IPS-11a (cell line): ENCODE results near the gene FNBP1L.
"Not testable (repeated sequence)": the region's sequence is repeated elsewhere in the genome, so short reads cannot be mapped to it uniquely, and the experiment has no call there.

Experiments used
- H3K4me3 ChIP-seq: one replicate; pipeline ENCODE4 v1.5.1; 2013; ENCODE audit warnings: low read depth, low read length, control low read depth

FNBP1L gene

DNA sequence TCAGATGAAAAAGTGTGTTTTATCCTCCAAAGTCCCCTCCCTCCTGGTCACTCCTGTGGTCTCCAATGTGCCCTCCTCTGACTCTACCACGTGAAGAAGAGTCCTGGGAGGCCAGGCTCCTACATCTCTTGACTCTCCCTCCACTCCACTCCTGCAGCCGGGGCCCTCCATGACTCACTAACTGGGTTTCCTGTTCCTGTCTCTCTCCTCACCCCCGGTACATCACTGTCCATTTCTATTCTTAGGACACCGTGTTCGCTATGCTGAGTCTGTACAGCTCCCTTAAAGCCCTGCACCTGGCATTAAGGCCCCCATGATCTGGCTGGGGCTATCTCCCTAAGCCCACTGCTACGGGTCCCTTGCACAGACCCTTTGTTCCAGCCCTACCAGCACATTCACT is 140.3 kb downstream of the FNBP1L start:
- H3K4me3 ChIP-seq = no peak overlapping the region

DNA sequence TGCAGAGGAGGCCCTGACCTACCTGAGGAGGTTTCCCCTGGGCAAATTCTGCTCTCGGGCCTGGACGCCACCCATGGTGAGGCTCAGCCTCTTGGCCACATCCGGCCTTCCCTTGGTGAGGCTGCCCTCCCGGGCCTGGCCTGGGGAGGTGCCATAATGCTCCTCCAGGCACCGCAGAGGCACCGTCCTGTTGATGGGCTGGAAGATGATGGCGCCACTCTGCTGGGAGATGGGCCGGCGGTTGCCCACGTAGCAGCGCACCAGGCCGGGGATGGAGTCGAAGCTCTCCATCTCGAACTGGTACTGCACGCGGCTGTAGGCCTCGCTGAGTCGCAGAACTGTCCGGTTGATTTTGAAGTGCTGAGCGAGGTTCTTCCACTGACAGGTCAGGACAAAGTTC is 141.0 kb downstream of the FNBP1L start:
- no peak overlapping the region for H3K4me3 ChIP-seq

DNA sequence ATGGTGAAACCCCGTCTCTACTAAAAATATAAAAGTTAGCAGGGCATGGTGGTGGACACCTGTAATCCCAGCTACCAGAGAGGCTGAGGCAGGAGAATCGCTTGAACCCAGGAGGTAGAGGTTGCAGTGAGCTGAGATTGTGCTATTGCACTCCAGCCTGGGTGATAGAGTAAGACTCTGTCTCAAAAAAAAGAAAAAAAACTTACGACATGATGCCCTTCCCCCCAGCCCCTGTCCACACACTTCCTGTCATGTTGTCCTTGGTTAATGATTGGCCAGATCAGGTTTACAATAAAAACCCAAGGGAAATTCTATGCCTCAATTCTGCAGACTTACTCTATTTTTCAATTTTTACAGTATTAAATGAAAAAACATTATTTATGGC is 143.4 kb downstream of the FNBP1L start:
- not testable (repeated sequence) for H3K4me3 ChIP-seq

DNA sequence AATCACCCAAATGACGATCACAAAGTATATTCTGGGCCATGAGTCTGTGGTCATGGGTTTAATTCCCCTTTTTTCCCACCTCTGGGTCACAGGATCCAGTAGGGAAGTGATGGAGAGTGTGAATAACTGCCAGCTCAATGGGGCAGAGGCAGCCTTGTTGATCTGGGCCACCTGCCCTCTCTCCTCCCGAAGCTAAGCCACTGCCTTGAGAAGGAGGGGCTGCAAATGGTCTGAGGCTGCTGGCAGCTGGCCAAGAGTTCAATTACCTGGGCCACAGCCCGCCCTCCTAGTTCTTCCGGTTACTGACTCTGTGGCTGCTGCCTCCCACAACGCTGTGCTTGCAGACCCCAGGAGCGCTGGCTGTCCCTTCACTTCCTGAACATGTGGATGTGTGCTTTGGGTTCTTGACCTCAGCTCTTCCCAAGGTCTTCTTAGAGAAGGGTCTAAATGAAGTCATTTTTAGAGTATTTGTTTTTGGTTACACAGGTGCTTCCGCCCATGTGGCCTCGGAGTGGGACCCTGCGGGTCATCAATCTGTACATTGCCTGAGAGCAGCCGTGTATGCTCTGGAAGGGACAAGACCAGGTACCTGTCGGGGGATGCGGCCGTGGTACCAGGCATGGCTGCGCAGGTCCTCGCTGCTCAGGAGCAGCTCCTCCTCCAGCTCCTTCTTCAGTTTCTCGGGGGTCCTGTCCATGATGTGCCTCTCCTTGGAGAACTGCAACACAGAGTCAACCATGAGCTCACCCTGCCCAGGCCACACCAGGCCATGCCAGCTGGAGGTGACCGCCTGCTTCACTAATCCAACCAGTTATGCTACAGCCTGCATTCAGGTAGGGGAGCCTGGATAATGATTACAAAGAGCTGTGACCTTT is 144.0 kb downstream of the FNBP1L start:
- no peak overlapping the region for H3K4me3 ChIP-seq

DNA sequence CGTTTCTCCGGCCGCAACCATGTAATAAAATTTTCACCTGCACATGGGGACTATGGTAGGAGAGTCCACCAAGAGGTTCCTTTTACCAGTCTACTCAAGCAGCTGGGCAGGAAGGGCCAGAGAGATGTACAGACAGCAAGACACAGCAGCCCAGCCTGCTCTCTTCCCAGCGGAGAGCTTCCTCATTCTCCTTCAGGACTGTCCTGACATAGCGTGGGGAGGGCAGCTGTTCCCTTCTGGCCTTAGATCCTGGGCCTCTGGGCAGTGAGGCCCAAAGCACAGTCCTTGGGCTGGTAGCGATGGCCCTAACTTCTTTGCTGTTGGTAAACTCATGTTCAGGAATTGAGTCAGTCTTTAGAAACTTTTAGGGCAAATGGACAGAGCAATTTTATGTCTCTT is 144.6 kb downstream of the FNBP1L start:
- H3K4me3 ChIP-seq = no peak overlapping the region

DNA sequence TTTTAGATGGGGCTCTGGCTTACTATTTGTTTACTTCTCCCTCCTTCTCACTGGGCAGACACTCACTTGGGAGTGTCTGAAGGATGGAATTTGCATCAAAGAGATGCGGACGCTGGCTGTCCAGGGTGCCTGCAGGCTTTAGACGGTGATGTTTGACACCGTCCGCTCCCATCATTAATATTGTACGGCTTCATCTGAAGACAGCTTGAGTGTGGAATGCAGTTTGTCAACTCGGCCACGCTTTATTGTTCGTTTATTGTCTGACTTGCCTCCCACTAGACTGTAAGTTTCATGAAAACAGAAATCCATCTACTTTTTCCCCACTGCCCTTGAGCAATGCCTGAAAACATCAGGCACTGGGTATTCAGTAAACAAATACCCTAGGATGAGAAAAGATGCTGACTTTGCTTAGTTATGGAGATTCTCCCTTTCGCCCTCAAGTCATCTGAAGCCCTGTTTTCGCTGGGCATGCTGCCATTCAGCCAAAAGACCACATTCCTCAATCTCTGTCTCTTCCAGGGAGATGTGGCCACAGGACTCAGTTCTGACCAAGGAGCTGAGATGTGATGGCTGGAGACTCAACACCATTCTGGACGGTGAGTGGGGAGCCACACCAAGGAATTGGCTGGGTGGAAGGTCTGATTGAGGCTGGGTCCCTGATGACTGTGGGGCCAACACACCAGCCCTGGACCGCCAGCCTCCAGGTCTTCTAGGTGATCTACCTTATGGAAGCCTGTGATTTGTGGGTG is 146.1 kb downstream of the FNBP1L start:
- no peak overlapping the region for H3K4me3 ChIP-seq

DNA sequence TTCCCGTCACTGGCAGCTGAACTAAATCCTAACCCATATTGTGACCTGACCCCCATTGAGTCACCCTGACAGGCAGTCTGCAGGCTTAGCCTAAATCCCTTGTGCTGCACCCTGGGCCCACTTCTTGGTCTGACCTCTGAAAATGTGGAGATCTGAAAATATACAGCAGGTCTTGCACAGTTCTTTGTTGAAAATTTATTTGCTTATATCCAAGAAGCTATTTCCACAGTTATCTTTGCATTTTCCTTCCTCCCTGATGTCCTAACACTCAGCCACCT is 146.6 kb downstream of the FNBP1L start:
- H3K4me3 ChIP-seq = no peak overlapping the region

DNA sequence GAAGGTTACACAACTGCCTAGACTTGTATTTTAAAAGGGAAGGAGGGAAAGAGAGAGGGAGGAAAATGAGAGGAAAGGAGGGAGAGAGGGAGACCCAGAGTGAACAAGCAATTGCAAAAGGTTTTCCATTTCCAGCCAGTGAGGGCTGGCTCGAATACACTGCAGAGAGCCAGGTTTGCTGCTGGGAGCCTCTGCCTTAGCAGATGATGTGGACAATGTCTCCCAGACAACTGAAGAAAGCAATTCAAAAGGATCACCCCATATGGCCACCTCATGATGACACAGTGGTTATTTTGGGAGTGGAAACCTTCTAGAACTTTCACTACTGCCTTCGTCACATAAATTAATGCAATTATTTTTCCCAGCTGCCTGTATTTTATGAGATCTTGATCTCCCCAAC is 147.3 kb downstream of the FNBP1L start:
- no peak overlapping the region for H3K4me3 ChIP-seq

DNA sequence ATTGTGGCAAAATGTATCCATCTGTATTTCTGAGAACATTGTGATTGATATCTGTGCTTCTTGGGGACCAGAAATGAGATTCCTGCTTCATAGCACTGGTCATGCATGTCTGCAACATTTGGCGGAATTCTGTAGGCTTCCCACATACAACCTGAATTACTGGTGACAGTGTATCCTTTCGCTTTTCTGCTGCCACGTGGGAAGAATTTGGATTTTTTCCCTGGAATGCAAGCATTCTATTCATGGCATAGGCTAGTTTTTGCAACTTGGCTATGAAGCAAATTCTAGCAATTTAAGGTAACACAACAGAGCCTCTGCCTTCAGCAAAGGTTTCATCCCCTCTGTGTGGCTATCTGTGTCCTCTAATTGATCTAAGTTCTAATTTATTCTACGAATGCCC is 147.8 kb downstream of the FNBP1L start:
- H3K4me3 ChIP-seq = no peak overlapping the region

DNA sequence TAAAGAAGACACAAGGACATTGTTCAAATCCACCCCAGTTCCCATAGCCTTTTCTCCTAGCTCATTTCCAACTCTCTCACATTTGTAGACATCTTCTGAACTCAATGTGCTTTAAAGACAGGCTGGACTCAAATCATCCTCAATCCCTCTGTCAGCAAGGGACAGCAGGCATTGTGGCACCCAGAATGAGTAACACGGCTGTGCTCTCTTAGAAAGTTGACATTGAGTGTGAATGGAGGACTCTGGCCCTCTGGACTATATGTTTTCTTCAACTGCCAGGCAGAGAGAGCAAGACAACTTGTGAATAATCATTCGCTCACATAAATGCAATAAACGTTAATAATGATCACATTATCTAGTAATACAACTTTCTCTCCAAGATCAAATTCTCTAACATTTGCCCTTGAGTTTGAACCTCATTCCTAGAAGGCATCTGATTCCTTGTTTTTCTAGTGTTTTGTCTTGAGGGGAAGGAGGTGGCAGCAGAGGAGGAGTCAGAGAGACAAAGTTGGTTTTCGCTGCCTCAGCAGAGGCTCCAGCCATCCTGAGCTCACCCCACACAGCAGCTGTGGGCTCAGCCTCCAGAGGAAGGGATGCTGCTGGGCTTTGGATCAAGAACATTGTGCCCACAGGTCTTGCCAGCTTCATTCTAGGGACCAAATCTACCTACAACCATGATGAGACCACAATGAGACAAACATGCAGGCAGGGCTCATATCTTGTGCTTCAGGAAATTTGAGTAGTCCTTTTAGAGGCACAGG is 148.6 kb downstream of the FNBP1L start:
- H3K4me3 ChIP-seq = no peak overlapping the region

DNA sequence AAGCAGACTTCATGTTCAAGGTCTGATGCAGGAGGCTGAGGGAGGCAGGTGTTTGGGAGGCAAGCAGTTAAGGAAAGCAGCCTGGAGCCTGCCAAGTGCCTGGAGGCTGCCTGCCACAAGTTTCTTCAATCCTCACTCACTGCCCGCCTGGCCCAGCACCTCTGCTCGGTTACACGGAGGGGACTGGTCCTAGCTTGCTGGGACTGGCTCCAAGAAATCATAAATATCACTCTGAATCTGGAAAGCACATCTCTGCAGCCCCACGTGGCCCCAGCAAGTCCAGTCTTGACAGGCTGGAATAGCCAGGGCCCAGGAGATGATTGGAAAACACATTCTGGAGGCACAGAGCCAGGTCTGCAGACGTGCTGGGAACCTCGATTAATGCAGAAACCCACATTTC is 149.8 kb downstream of the FNBP1L start:
- no peak overlapping the region for H3K4me3 ChIP-seq

DNA sequence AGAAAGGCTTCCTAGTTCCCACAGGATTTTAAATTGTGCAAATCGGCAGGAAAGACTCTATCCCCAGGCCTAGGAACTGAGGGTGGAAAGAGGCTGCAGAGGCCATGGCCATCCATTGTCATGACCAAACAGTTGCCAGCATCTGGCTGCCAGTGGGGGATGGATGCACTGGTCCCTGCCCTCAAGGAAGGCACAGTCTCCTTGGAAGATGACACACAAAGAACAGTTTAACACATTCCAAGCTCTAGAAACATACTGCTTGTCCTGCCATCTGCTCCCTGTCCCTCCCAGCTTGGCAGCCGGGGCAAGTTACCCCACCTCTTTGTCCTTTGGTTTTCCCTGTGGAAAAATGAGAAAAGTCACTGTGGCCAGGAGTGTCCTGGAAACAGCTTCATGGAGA is 150.5 kb downstream of the FNBP1L start:
- no peak overlapping the region for H3K4me3 ChIP-seq

DNA sequence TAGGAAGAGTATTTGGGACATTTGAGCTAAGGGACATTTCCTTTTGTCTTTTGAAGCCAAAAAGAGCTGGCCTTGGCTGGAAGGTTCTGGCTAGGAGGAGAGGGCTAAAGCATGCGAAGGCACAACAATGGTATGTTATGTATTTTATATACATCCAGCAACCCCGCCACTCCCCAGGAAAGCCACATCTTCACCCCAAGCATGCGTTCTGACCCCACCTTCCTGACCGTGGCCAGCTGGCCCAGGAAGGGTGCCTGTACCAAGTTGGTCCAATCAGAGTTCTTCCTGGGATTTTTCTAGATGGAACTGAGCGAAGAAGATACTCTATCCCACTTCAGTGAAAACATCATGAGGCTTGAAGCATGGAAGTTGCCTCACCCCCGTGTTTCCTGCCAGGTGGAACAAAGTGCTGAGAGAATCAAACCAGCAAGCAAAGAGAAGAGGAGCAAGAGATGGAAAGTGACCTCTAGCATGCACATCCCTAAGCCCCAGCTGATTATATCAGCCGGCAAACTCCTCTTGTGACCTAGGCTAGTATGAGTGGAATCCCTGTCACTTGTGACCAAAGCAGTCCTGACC is 151.0 kb downstream of the FNBP1L start:
- no peak overlapping the region for H3K4me3 ChIP-seq

DNA sequence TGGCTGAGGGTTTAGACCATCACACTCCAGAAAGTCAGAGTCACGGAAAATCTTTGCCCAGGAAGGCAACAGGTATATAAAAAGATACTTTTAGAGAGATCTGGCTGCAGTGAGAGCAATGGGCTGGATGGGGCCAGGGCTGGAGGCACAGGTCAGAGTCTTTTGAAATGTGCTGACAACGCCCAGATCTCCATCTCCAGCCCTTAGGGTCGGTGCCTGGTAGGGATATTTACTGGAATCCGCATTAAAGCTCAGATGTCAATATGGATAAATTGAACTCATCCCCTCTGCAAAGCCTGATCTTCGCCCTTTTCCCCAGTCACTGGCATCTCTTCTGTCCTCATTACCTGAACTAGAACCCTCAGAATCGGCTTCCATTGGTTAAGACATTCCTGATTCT is 151.6 kb downstream of the FNBP1L start:
- no peak overlapping the region for H3K4me3 ChIP-seq

DNA sequence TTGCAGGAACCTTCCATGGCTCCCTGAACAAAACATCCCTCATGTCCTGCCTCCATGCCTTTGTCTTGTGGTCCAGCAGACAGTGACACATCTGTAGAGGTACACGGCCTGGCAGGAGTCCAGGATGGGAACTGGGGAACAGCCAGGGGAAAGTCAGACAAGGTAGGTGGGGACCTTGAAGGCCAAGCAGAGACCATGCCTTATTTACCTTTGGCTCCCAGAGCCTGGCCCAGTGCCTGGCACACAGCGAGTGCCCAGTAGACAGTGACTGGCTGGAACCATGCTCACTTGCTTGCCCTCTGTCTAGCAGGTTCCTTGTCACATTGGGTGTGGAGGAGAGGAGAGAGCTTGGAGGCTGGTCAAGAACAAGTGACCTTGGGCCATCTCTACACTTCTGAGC is 152.7 kb downstream of the FNBP1L start:
- no peak overlapping the region for H3K4me3 ChIP-seq

DNA sequence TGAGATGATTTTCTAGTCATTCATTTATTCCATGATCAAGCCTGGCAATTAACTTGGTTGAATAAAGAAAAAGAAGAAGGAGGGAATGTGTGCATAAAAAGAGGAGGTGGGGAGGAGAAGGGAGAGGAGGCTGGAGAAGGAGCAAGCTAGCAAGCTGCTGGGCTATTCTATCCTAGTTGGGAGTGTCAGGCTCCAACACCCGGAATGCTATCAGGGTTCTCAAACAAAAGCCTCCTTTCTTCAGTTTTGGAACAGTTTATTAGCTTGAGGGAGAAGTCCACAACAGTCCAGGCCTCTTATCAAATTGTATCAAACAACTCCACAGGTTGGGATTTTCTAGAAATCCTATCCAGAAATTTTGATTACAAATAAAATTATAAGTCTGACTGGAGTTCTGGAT is 153.8 kb downstream of the FNBP1L start:
- H3K4me3 ChIP-seq = no peak overlapping the region

DNA sequence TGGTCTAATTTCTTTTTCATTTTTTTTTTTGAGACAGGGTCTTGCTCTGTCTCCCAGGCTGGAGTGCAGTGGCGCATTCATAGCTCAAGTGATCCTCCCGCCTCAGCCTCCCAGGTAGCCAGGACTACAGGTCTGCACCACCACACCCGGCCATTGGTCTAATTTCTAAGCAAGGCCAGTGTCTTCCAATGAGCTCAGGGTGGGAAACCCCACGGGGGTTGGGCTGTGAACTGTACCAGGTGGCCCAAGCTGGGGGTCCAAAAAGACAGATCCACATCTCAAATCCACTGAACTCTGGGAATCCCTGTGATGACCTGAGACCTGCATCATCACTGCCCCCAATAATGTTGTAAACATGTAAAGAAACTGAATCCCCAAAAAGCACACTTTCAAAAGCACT is 154.2 kb downstream of the FNBP1L start:
- H3K4me3 ChIP-seq = no peak overlapping the region

DNA sequence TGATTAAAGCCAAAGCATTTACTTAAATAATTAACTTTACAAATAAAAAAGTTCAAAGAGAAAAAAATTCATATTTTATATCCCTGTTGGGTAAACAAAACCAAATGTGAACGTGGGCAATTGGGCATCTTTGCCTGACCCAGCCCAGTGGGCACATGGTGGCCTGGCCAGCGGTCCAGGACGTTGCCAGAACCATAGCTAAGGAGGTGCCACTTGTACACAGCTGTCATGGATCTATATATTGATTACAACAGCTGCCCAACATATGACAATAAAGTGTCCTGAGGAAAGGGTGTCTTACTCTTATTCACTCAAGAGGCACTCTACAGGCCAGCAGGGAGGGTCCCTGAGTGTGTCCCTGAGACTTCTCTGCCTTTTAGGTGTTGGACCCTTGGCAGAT is 155.2 kb downstream of the FNBP1L start:
- H3K4me3 ChIP-seq = no peak overlapping the region

DNA sequence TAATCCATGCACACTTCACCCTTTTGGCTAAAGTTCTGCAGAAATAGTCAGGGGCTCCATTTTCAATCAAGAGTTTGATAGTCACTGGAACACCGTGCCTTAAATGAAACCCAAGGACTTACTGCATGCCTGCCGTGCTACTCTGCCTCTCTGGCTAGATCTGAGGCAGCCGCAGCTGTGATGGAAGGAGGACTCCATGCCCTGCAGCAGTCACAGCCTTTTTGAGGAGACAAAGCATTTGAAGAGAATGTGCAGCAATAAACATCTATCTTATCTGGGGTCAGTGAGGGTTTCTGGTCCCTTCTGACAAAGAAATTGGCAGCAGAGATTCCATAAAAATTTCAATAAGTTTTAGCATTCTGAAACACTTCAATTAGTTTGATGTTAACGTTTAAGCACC is 155.7 kb downstream of the FNBP1L start:
- H3K4me3 ChIP-seq = no peak overlapping the region
